HG03039 (cell line): ENCODE results near the gene PARVB.

Experiments used
- ATAC-seq: cut with Tn5 transposase; IDR thresholded peaks from one replicate; pipeline ENCODE4 v1.9.1; 2021; ENCODE audit warnings: mild to moderate bottlenecking, moderate library complexity; ENCODE audit not compliant: unreplicated experiment

PARVB gene

DNA sequence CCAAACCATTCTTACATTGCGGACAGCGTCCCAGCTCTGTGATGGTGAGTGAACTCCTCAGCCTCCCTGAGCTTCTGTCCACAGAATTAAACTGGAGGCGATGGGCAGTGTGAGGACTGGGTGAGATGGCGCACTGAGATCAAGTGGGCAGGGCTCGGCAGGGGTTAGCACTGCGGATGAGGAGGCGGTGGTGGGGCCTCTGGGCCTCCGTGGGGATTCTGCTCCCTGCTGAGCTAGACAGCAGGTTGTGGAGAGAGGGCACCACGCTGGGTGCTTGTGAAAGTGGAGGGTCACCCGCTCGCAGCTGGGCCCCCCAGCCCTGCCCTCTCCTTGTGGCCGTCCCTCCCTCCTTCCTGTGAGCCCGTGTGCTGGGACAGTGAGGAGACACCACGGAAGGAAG is 131.0 kb downstream of the PARVB start:
- ATAC-seq = no peak

DNA sequence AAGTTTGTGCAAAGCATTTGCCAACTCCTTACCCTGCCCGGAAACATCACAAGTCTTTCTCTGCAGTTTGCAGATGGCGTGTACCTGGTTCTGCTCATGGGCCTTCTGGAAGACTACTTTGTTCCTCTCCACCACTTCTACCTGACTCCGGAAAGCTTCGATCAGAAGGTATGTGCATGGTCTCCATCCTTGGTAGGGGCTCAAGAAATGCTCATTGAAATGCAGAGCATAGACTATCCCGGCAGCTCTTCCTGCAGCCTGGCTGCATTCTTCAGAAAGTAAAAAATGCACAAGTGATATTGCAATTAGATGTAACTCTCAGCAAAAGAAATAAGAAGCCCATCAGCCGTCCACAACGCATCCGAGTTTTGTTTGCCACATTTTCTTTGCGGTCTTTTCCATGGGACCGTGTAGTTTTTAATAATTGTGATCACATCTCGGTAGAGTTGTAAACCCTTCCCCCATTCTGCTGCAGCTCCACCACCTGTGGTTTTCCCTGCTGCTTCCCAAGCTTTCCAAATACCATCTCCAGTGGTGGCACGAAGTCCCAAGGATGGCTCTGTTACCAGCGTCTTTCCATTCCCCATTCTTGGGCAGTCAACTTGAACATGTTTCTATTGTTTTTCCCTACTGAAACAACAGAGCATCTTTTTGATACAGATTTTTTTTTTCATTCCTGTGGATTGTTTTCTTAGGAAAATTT is 134.0 kb downstream of the PARVB start:
- ATAC-seq = no peak

DNA sequence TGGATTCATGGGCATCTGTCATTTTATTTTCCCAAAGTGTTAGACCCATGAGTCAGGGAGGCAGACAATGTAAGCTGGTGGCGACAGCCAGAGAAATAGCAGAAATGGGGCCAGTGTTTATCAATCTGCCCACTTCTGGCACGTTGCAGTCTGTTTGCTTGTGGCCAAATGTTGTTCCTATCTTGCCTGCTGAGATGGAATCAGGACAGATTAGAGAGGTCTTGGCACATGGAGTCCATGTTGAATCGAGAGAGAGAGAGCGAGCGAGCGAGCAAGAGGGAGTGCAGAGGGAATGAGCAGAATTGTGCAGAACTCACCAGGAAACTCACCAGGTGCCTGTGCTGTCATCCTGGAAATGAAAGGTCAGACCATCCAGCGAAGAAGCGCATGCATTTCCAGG is 134.7 kb downstream of the PARVB start:
- ATAC-seq = no peak

DNA sequence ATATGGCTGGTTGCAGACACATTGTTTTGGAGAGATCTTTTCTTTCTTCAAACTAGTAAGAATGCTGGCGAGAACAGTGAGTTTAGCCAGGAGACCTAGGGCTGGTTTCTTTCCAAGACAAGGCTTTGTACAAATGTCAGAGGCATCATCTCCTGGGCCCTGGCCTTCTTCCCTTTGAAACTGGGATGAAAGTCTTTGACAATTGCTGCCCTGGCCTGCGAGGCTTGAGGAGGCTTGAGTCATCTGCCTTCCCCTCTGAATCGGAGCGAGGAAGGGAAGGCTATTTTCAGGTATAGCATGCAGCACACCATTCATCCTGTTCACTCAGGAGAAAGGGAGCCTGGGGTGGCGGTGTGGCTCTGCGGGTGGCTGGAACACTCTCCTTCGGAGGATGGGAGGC is 135.1 kb downstream of the PARVB start:
- ATAC-seq = no peak

DNA sequence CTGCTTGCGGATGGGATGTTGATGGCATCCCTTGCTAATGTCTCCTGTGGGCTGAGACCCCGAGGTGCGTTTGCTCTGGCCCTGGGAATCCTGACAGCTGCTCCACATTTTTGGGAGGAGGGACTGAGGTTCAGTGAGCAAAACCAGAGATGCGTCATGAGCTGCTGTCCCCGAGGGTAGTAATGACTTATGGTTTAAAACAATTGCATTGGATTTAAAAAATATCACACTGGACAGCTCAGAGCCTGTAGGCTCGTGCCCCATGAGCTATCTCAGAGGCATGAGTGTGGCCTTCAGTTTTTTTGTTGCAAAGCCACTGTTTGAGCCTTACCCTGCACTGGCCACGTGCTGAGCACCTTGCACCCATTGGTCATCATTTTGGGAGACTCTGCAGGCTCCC is 135.7 kb downstream of the PARVB start:
- ATAC-seq = no peak

DNA sequence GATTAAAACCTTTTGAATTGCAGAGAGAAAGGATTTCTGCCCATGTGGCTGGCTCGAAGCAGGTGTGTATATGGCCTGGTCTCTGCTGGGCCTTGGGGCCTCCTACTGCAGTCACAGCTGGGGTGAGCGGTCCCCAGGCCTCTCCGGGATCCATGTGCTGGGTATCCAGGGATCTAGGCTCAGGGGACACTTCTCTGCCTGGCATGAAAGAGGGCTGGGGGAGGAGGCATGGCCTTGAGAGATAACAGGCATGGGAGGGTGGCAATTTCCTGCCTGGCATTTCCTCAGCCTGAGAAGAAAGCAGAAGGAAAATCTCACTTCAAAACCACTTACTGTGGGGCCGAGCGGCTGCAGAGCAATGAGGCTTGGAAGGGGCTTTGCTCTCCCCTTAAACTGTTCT is 136.3 kb downstream of the PARVB start:
- no peak for ATAC-seq

DNA sequence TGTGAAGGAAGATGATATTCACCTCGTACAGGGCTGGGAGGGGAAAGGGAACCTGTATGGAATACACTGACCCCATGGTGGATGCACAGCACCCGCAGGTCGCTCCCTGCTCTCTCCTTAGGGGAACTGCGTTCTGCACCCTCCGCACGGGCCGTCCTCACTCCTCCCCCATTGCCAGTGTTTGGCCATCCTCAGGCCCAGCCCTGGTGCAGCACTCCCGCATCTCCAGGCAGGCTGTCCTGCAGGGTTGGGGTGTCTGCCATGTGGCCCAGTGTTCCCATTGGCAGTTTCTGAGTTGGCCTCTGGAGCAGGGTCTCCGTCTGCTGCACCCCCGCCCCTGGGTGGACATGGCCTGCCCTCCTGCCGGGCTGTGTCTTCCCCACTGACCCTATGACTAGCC is 137.6 kb downstream of the PARVB start:
- ATAC-seq = no peak

DNA sequence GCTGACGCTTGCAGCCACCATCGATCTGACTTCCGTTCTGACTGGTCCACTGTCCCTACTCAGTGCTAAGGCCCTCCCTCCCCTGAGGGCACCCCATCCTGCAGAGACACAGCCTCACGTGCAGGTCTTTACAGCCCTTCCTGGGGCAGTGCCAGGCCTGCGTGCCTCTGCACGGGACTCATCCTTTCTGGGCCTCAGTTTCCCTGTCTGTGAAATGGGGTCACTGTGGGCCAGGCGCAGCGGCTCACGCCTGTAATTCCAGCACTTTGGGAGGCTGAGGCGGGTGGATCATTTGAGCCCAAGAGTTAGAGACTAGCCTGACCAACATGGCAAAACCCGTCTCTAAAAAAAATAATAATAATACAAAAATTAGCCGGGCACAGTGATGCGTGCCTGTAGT is 138.9 kb downstream of the PARVB start:
- ATAC-seq = no peak

DNA sequence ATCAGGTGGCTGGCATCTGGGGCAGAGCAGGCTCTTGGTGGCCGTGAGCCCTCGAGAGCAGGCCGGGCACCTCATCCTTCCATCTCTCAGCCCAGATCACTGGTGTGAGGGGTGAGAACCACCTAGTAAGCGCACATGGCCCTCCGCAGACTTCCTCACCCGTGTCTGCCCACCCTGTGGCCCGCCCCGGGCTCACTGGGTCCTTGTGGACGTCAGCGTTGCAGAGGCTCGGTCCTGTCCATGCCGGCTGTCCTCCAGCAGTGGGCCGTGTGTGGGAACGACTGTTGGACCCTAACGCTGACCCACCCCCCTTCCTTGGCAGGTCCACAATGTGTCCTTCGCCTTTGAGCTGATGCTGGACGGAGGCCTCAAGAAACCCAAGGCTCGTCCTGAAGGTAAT is 139.4 kb downstream of the PARVB start:
- ATAC-seq = no peak

DNA sequence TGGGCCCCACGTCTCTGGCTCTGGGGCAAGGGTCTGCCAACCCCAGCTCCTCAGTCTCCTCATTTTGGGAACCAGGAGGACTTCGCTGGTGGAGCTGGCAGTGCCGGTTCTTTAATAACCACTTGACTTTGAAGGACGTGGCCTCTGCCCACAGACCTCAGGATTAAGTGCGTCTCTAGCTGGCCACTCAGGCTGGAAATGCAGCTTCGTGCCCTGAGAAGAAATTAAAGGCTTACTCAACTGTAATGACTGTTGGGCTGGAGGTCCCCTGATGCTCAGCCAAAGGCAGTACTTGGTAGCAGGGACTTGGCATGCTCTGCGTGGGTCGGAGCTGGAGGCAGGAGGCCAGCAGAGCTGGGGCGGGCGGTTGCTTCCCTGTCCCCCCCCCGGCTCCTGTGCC is 139.9 kb downstream of the PARVB start:
- ATAC-seq = no peak

DNA sequence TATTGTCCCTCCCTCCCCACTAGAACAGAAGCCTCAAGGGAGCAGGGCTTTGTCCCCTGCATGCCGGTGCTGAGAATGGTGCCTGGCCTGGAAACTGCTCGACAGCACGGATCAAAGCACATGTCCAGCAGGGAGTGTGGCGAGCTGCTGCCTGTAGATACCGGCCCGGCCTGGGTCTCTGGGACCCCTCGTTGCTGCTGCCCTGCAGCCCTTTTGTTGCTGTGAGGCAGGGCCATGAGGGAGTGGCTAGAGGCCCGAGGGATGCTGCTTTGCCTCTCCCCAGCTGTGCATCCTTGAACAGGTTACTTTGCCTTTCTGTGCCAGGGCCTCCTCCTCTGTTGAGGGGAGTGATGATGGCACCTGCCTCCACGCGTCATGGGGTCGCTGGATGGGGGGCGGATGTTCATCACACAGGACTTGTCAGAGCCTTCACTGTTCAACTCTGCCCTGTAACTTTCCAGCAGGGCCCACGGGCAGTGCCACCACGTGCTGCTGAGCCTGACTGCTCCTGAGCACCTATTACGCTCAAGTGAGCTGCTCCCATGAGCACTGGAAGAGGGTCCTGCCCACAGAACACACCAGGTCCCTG is 141.3 kb downstream of the PARVB start:
- ATAC-seq = no peak

DNA sequence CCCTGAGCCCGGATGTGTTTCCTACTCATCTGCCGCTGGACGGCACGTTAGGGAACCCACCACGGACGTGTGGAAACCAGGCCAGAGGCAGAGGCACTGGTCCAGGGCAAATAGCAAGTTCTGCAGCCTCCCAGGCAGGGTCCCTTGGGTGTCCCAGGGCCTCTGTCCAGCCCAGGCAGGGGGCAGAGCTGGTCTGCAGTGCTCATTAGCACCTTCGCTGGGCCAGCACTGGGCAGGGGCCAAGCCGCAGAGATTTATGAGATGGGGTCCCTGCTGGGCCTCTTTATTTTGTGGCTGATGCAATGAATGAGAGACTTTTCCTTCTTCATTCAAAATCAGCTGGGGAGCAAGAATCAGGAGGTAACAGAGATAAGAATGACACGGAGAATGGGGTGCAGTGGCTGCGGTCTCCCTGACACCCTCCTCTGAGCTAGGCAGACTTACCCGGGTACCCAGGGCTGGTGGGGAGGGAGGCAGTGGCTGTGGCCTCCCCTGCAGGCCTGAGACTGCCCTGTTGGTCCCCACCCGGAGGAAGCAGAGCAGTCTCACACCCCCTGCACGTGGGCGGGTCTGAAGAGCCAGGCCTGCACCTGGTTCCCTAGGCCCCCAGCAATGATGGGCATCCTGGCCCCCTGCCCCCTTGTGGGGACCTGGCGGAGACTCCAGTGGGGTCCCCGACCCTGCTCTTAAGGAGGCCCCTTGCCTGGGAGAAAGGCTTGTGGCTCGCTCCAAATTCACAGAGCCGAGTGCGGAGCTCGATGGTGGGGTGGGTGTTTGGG is 142.6 kb downstream of the PARVB start:
- ATAC-seq = no peak

DNA sequence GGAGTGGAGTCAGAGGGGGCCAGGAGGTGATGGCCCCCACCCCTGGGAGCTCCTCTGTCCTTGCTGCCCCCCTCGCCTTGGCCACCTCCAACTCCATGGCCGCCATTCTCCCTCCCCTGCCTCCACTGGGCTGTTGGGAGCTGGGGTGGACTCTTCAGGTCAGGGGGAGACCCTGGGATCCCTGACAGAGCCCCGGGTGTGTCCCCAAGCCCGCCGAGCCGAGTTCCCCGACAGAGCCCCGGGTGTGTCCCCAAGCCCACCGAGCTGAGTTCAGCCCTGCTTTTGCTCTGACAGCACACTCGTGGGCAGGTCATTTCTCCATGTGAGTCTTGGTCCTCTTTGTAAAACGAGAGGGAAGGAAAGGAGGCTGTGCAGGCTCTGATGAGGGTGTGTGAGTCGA is 143.4 kb downstream of the PARVB start:
- no peak for ATAC-seq

DNA sequence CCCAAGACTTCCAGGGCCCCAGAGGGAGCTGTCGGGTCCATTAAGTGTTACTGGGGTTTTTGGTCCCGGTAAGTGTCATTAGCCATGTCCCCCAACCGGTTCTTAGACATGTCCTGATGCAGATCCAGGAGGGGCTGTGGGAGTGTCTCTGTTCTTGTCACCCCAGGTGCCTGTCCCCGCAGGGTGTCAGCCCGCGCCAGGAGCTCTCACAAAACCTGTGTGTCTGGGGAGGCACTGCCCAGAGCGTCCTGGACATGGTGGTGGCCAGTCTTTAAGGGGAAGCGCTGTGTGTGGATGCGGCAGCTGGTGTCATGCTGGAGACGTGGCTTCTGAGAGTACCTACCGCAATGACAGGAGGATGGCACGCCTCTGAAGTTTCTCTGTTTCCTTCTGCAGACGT is 144.1 kb downstream of the PARVB start:
- ATAC-seq = no peak

DNA sequence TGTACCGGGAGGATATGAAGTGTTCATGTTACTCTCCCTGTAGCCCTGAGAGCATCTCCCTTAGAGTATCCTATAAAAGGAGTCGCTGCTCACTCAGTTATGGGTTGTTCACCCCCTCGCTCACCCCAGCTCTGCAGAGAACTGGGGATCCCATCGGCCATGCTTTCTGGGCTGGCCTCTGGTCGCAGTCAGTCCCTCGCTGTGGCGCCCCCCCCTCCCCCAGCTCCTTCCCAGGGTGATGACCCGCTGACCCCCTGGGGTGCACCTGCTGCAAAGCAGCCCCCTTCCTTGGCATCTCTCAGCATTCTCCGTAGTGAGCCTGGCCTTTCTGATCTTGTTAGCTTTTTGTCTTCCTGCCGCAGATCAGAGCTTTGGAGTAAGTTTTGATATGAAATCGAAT is 146.4 kb downstream of the PARVB start:
- no peak for ATAC-seq

DNA sequence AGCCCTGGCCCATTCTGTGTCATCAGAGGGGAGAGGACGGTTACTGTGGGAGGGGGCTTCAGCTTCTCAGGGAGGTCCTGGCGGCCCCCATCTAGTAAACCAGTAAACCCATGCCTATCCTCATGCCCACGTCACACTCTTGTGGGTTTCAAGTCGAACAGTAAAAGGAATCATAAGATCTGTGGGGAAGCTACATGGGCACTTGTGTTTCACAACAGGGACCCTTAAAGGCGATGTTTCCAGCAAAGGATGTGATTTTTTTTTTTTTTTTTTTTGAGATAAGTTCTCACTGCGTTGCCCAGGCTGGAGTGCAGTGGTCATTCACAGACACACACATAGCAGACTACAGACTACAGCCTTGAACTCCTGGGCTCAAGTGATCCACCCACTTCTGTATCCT is 147.5 kb downstream of the PARVB start:
- ATAC-seq = no peak

DNA sequence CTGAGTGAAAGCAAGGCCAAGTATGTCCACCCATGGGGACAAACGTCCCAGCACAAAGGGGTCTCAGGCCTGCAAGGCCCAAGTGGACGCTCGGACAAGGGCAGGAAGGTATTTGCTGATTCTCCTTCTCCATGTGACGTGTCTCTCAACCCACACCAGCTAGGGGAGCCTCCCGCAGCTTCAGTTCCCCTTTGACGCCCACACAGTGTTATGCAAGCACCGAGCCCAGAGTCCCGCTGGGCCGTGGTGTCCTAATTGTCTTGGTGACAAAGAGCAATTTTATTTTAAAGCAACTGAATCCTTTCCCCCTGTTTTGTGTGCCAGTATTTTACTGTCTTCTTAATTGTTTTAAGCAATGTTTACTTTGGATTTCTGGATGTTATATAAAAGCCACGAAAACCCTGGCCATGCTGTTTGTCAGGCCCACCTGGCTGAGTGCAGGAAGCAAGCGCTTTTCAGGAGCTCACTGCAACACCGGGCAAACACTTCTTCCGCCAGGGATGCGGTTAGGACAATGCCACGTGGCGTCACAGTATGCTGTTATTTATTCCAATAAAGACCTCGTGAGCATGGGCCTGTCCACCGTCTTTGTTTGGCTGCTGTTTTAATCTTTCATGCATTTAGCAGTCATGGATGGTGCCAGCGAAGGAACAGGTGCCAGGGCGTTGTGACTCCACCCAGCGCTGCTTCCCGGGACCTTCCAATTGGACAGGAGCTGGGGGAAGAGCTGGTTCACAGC is 148.4 kb downstream of the PARVB start:
- no peak for ATAC-seq

DNA sequence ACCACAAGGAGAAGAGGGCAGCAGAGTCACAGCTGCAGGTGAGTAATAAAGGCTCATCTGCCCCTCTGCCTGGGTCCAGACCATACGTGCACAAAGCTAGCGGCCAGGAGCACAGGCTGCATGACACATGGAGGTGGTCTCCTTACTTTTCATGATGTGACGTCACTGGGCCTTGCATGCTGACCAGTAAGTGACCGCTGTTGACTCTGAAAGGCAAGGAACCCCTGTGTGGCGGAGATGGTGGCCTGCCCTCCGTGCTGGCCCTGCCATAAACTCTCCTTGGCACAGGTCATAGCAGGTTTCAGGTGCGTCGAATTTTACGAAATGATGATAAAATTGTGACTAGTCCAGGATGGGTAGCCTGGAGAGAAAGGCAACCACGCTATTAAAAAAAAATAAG is 149.1 kb downstream of the PARVB start:
- ATAC-seq = no peak

DNA sequence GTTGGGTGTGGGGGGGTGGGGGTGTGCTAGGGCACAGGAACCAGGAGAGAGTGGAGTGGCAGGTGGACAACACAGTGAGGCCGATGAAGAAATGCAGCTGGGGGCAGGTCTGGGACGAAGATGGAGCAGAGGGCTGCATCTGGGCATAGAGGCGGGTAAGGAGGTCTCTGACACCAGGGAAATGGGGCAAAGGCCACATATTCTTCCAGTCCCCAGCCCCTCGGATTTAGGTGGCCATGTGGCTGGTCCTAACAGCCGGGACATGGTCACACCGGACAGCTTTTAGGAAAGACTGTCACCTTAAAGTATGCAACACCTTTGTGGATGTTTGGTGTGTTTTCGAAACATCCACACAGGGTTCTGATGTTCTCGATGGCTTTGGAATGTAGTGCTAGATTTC is 151.6 kb downstream of the PARVB start:
- no peak for ATAC-seq

DNA sequence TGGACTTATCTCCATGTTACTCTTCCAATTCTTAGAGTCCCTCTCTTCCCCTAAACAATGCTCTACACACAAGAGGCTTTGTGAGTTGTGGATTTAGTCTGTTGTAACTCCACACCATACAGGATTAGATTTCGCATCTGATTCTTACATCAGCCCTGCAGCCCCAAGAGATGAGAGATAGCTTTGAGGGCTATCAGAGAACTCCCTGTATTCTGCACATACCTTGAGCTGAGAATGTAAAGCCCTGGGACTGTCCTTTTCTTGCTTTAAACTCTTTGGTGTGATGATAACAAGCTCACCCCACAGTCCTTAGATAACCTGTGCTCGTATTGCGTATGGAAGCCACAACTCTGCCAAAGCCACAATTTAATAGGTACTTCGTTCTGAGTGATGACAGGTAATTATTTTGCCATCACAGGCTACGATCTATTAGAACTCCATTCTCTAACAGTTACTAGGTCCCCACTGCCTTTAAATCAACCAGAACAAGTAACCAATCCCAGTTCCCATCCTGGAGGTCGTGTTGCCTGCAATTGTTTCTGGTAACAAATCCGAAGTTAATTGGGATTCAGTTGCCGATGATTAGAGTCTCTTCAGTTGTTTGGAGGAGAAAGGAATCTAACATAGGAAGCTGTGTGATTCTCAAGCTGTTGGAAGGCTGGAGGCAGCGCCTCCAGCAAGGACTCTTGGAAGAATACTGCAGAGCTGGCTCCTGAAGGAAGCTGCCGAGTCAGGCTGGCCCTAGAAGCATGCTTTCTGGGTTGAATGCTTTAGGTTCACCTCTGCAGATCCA is 155.3 kb downstream of the PARVB start:
- ATAC-seq = no peak
